ENCODE data around the gene NDUFV3.
"Not testable (repeated sequence)": the region's sequence is repeated elsewhere in the genome, so short reads cannot be mapped to it uniquely, and the experiment has no call there.

- TF ChIP-seq, protein P1, sequence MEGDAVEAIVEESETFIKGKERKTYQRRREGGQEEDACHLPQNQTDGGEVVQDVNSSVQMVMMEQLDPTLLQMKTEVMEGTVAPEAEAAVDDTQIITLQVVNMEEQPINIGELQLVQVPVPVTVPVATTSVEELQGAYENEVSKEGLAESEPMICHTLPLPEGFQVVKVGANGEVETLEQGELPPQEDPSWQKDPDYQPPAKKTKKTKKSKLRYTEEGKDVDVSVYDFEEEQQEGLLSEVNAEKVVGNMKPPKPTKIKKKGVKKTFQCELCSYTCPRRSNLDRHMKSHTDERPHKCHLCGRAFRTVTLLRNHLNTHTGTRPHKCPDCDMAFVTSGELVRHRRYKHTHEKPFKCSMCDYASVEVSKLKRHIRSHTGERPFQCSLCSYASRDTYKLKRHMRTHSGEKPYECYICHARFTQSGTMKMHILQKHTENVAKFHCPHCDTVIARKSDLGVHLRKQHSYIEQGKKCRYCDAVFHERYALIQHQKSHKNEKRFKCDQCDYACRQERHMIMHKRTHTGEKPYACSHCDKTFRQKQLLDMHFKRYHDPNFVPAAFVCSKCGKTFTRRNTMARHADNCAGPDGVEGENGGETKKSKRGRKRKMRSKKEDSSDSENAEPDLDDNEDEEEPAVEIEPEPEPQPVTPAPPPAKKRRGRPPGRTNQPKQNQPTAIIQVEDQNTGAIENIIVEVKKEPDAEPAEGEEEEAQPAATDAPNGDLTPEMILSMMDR (IDR thresholded peaks at IDR 0.05), result not testable (repeated sequence)
- TF ChIP-seq GATA2 (CRISPR knock-in tag; IDR thresholded peaks at IDR 0.05); JUND (IDR thresholded peaks at IDR 0.05); SIN3A (IDR thresholded peaks at IDR 0.05; ENCODE audit: borderline replicate concordance, low read depth, low read length); NFIC (IDR thresholded peaks at IDR 0.05; ENCODE audit: borderline replicate concordance); GABPA (IDR thresholded peaks at IDR 0.05; ENCODE audit: low read depth); POLR2AphosphoS5 (IDR thresholded peaks at IDR 0.05; ENCODE audit: low read depth, low read length); RFX5 (IDR thresholded peaks at IDR 0.05; ENCODE audit: low read length); TAF1 (IDR thresholded peaks at IDR 0.05; ENCODE audit: borderline replicate concordance, low read depth, low read length); REST (IDR thresholded peaks at IDR 0.05; ENCODE audit: low read depth, low read length); EP300 (IDR thresholded peaks at IDR 0.05; ENCODE audit: borderline replicate concordance in 1 of 2, low read depth in 1 of 2, low read length in 1 of 2); TEAD4 (IDR thresholded peaks at IDR 0.05; ENCODE audit: borderline replicate concordance, insufficient read depth); RXRA (IDR thresholded peaks at IDR 0.05; ENCODE audit: borderline replicate concordance, low read depth): not testable (repeated sequence)
- TF ChIP-seq, protein P2, sequence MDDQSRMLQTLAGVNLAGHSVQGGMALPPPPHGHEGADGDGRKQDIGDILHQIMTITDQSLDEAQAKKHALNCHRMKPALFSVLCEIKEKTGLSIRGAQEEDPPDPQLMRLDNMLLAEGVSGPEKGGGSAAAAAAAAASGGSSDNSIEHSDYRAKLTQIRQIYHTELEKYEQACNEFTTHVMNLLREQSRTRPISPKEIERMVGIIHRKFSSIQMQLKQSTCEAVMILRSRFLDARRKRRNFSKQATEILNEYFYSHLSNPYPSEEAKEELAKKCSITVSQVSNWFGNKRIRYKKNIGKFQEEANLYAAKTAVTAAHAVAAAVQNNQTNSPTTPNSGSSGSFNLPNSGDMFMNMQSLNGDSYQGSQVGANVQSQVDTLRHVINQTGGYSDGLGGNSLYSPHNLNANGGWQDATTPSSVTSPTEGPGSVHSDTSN (IDR thresholded peaks at IDR 0.05), result not testable (repeated sequence)
Measured at GRCh38 chr21:42933137-42933970, 40.2 kb downstream of the NDUFV3 start.

Data from SK-N-SH (cell line).